Islet of Langerhans (tissue), 1 donor: ENCODE results near the gene ARHGEF16.

ENCODE experiments used
- FAIRE-seq: peaks from one replicate; lab custom pipeline; 2011; peaks lifted over from hg19 to GRCh38; lab: Jason Lieb, UNC

ARHGEF16 gene

DNA sequence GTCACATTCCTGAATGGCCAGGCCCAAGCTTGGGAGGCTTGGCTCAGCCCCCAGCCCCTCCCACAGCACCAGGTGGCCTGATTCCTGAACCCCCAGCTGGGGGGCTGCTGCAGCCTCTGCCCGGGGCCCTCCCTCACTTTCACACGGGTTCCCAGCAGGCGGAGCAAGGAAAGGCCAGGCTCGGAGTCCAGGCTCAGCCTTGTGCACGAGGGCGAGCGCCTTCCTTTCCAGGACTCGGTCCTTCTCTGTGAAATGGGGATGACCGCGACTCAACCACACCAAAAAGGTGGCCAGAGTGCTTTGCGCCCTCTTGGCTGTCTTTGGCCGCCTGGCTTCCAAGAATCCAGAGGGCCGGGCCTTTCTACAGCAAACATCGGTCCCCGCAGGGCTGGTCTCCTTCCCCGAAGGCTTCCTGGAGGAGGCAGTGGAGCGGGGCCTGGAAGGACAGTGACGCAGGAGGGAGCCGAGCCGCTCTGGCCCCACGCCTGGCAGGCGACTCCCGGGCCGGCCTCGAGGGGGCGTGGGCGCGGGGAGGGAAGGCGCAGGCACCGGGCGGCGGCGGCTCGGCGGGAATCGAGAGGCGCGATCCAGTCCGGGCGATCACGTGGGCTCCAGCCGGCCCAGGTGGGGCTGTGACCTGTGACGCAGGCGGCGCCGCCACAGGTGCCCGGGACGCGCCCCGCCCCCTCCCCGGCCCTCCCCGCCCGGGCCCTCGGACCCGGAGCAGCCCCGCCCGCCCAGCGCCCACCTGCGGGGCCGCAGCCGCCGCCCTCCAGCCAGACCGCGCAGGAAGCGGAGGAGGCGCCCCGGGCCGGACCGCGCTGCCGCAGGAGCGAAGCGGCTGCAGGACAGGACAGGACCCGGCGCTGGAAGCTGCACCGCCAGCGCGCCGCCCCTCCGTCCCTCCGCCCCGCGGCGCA lies at the start of gene ARHGEF16:
ARHGEF16 (plus strand) TSS at position 775 of the 920 bp plus-strand sequence. CDS start 8,420 bp downstream, outside the sequence.
- FAIRE-seq, result no peak

- FAIRE-seq, result no peak
These were observed 49.7 kb upstream of the ARHGEF16 start for GRCh38 chr1:3404801-3405200.

- no peak for FAIRE-seq
These were observed 49.0 kb upstream of the ARHGEF16 start for GRCh38 chr1:3405491-3405890.

DNA sequence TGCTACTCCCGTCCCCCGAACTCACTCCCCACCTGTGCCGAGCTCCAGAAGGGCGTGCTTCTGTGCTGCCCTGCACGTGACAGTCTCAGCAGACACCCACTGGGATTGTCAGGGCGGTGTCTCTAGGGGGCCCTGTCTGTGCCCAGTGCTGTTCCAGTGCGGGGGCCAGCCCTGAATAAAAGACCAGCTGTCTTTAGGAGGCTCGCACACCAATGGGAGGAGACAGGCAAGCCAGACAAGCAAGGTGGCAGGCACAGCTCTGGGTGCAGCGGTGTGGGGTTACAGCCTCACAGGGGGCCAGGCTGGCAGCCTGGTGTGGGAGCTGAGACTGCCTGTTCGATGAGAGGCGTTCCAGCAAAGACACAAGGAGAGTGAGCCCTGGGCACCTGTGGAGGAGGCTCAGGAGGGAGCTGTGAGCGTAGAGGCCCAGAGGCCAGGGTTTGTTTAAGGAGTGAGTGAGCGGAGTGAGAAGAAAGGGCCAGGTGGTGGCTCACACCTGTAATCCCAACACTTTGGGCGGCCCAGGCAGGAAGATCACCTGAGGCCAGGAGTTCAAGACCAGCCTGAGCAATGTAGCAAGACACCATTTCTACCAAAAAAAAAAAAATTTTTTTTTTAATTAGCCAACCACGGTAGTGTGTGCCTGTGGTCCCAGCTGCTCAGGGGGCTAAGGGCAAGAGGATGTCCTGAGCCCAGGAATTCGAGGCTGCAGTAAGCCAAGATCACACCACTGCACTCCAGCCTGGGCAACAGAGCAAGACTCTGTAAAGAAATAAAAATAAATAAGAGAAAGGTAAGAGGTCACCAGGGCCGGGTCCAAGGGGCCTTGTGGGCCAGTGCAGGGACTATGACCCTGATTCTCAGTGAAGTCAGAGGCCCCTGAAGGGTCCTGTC lies 48.2 kb upstream of the ARHGEF16 start:
- FAIRE-seq, result no peak

DNA sequence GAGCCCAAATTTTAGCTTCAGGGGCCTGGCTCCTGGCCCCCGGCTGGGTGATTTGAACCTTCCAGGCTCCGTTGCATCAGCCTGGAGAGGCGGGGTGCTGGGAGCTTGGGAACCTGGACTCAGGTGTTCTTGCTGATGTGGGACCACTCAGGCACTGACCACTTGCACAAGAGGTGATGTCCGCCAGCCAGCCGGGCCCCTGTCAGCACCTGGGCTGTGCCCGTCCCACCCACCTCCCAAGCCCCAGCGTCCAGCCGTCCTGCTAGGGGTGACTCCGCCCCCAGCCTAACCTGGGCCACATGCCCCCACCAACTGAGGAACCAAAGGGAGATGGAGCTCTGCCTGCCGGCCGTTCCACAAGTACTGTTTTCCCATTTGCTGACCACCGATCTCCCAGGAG lies 47.4 kb upstream of the ARHGEF16 start:
- no peak for FAIRE-seq

GRCh38 chr1:3408751-3409266 lies 45.7 kb upstream of the ARHGEF16 start:
- FAIRE-seq, result no peak

DNA sequence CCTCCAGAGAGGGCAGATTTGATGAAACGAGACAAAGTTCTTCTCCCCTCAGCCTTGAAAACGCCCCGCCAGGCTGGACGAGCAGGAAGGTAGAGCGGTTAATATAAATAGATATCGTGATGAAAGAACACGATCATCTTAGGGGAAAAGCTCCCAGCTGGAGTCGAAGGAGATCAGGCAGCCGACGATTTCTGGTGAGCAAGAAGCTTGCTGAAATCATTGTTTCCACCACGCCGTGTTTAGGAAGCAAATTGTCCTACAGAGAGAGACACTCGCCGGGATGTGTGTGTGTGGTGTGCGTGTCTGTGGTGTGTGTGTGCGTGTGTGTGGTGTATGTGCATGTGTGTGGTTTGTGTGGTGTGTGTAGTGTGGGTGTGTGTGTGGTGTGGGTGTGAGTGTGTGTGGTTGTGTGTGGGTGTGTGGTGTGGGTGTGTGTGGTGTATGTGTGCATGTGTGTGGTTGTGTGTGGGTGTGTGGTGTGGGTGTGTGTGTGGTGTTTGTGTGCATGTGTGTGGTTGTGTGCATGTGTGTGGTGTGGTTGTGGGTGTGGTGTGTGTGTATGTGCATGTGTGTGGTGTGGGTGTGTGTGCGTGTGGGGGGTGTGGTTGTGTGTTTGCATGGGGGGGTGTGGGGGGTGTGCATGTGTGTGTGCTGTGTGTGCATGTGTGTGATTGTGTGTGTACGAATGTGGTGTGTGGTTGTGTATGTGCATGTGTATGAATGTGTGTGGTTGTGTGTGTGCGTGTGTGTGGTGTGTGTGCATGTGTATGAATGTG lies 44.9 kb upstream of the ARHGEF16 start:
- no peak for FAIRE-seq

DNA sequence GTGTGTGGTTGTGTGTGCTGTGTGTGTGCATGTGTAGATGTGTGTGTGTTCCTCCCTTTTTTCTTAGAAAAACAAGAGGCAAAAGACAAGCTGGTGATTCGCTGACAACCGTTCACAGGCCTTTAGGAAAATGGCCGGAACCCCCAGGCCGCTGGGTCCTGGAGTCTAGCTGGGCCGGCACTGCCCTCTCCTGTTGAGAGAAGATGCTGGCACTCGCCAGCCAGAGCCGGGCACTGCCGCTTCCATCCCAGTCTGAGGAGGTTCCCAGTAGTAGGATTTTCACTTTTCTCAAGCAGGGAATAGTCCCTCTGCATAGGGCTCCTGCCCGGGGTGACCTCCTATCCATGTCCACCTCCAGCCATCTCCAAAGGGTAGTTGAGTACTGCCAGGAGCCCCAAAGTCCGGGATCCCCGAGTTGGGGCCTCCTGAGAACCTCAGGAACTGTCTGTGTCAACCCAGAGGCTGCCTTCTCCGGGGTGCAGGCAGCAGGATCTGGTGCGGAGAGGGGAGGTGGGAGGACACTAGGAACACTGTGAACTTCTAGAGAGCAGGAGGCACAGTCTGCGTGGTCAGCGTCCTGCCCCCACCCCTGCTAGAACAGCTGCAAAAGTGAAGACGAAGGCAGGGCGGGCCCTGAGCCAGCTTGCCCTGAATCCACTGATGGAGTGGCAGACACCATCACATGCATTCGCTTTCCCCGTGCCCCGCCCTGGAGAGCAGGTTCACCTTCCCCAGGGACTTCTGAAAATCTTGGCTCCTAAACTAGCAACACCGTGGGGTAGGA lies 44.1 kb upstream of the ARHGEF16 start:
- no peak for FAIRE-seq

- FAIRE-seq, result no peak
These were observed 42.7 kb upstream of the ARHGEF16 start for GRCh38 chr1:3411806-3412205.

GRCh38 chr1:3412376-3412775 lies 42.1 kb upstream of the ARHGEF16 start:
- FAIRE-seq, result no peak

DNA sequence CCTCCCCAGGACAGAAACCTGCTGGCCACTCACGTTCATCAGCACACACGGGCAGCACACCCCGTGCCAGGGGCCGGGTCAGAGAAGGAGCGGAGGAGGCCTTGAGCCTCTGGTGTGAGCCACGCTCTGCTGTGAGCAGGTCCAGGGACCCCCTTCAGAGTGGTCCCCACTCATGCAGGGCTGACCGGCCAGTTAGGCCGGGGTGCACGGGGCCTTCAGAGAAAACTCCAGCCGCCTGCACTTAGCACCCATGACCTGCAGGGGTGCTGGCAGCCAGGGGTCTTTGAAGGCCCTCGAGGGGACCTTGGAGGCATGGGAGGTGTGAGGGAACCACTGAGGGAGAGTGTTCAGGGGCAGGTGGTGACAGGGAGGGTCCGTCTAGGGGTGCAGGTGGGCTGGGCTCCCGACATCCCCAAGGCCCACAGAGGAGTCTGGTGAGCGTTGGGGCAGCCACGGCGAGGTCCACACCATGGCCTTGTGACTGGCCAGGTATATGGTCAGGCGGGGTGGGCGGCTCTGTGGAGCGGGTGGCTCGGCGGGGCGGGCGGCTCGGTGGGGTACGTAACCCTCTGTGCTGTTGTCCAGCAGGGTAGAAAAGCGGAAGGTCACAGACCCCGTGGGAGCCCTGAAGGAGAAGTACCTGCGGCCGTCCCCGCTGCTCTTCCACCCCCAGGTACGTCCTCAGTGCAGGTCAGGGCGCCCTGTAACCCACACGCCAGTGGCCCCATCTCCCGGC lies 40.3 kb upstream of the ARHGEF16 start:
- no peak for FAIRE-seq

- FAIRE-seq, result no peak
These were observed 39.0 kb upstream of the ARHGEF16 start for GRCh38 chr1:3415260-3416090.

DNA sequence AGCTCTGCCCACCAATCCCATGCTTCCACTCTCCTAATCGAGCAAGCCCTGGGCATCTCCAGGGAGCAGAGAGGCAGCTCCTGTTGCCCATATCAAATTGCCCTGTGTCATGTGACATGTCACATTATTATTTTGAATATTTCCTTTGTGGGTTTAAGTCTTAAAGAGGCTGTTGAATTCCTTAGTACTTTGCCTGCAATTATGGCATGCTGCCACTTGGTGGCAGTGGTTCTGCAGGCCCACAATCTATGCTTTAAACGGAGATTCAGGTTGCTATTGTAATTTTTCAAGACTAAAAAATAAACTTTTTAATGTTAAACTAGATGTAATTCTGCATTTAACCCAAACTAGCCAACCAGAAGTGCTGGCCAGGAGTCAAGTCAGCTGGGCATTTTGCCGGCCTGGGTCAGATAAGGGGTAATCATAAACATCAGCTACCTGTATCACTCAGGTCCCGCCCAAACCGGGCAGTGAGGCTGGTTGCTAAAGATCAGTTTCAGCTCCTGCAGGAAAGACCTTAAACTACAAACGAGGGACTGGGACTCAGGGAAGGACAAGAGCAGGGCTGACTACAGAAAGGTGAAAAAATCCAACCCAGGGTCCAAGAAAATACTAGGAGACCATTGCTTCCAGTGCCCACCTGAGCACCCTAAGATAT lies 37.3 kb upstream of the ARHGEF16 start:
- FAIRE-seq, result no peak

- no peak for FAIRE-seq
These were observed 36.5 kb upstream of the ARHGEF16 start for GRCh38 chr1:3417934-3418333.

DNA sequence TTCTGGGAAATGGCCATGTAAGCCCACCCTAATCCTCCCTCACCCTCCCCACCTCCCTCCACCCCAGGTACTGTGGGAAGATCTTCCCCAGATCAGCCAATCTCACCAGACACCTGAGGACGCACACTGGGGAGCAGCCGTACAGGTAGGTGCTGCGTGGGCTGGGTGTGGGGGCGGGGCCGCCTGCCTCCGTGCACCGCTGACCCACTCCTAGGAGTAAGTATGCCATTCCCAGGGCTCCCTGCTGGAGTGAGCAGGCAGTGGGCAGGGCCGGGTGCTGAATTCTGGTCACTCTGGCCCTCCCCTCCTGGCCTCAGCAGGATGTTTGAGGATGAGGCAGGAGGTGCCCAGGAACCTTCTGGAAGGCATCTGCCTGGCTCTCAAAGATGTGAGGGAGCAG lies 35.9 kb upstream of the ARHGEF16 start:
- FAIRE-seq, result no peak

DNA sequence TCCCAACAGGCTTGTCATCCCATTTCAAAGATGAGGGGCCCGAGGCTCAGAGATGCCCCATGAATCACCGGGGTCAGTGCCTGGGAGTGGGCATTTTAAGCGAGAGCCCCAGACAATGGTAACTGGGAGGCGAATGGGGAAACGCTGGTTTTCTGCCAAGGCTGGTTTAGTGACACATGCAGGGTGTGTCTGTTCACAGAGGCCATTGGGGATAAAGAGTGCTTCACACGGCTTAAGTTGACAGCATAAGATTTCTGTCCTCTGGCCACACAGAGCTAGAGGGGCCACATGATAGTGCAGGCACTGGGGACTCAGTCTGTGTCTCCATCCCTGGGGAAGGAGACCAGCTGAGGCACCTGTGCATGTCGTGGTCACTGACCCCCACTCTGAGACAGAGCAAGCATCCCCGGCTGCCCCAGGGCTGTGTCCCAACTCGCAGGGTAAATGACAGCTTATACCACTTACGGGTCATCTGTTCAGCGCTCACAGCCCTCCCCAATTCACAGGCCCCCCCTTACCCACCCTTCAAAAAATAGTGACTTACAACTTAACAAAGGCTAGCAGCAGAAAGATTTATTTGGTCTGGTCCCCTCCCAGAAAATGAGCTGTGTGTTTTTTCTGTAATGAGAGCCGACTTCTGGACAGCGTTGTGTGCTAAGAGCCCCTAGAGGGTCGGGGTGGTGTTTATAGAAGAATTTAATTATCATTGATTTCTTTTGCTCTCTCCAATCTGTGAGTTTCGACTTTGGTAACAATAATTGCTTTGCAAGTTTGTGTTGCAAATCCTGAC lies 34.9 kb upstream of the ARHGEF16 start:
- no peak for FAIRE-seq

GRCh38 chr1:3420218-3420951 lies 34.1 kb upstream of the ARHGEF16 start:
- no peak for FAIRE-seq

DNA sequence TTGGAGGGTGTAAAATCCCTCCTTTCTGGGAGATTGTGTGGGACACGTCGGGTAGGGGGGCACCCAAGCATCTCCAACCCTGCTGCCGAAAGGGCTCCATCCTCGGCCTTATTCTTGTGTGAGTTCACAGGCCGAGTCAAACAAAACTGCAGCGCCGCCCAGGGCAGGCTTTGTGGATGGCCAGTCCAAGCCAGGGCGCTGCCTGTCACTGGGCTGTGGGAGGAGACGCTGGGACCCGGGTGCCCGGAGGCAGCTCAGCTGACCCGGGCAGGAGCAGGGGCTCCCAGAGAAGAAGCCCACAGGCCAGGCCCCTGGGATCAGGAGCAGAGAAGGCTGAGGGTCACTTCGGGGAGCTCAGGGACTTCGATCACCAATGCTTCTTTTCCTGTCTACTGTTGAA lies 31.8 kb upstream of the ARHGEF16 start:
- FAIRE-seq, result no peak
